ENCODE data around the gene TAS2R1. TPM values are rescaled to one million over a fixed set of nuclear protein-coding genes. Genes with fewer than 3 reads are reported as not detected.

TAS2R1 gene
- total RNA-seq, 1 experiment from 2014 or later: not detected

DNA sequence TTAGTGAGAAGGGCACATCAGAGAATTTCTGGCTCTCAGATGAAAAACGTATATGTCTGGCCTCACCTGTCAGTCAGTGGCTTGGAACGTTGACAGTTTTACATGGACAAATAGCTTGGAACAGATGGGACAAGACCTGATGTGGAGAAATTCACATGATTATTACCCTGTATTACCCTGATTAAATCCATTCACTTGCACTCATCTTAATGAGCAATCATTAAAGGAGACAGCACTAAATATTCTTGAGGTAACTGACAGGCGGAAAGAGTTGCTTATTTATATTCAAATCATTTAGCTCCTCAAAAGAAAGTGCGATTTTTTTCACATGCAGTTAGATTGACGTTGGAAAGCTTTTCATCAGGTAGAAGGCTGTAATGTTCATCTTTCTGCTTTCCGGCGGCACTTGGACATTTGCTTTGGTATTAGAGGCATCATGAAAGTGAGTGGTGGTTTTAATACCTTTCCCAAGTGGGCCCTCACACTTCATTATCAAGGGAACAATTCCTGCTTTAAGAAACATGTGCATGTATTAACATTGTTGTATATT, 11.7 kb upstream of the TAS2R1 start:
- peaks cover 7% of the 10 kb centered on the region; the same call in 1 of the 2 replicates for H3K9me3 ChIP-seq (ENCODE audit: low read length)
- intact Hi-C loops (cut with micrococcal nuclease): no loop called here
- H3K4me3 ChIP-seq (ENCODE audit: low read length): no peak overlapping the region
- H2AFZ ChIP-seq (ENCODE audit: low read length): no peak overlapping the region
- ATAC-seq: no peak
- TF ChIP-seq EZH2phosphoT487 (IDR thresholded peaks at IDR 0.05; ENCODE audit: borderline replicate concordance, low read length): no peak
- TF ChIP-seq EZH2 (IDR thresholded peaks at IDR 0.05; ENCODE audit: low read length, unreplicated experiment): no peak
- TF ChIP-seq, protein P1, sequence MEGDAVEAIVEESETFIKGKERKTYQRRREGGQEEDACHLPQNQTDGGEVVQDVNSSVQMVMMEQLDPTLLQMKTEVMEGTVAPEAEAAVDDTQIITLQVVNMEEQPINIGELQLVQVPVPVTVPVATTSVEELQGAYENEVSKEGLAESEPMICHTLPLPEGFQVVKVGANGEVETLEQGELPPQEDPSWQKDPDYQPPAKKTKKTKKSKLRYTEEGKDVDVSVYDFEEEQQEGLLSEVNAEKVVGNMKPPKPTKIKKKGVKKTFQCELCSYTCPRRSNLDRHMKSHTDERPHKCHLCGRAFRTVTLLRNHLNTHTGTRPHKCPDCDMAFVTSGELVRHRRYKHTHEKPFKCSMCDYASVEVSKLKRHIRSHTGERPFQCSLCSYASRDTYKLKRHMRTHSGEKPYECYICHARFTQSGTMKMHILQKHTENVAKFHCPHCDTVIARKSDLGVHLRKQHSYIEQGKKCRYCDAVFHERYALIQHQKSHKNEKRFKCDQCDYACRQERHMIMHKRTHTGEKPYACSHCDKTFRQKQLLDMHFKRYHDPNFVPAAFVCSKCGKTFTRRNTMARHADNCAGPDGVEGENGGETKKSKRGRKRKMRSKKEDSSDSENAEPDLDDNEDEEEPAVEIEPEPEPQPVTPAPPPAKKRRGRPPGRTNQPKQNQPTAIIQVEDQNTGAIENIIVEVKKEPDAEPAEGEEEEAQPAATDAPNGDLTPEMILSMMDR (conservative IDR thresholded peaks at IDR 0.05; ENCODE audit: low read depth, low read length): no peak
- ChIA-PET POLR2A (ENCODE audit: unreplicated experiment) (no interaction called here), CTCF (no interaction called here)
- H3K79me2 ChIP-seq (ENCODE audit: low read length): no peaks in the 10 kb centered on the region
- no peaks in the 10 kb centered on the region for H4K20me1 ChIP-seq (ENCODE audit: low read length)
- DNase-seq: no peak
- no peak overlapping the region for H3K9ac ChIP-seq (ENCODE audit: low read length)
- H3K4me2 ChIP-seq (ENCODE audit: low read length): no peak overlapping the region
- H3K27me3 ChIP-seq (ENCODE audit: low read length): no peaks in the 10 kb centered on the region
- H3F3A ChIP-seq (ENCODE audit: low read length, unreplicated experiment): no peaks in the 10 kb centered on the region
- no peaks in the 10 kb centered on the region for H3K36me3 ChIP-seq (ENCODE audit: low read depth, low read length)
- no TSS peak for BruUV-seq (replicated peaks)
- peaks cover 24% of the 10 kb centered on the region for H3K4me1 ChIP-seq (ENCODE audit: insufficient read depth, low read length)
- no peak overlapping the region for H3K27ac ChIP-seq (ENCODE audit: low read length)
- H3K9me2 ChIP-seq (replicated peaks; ENCODE audit: low read length): no peaks in the 10 kb centered on the region

DNA sequence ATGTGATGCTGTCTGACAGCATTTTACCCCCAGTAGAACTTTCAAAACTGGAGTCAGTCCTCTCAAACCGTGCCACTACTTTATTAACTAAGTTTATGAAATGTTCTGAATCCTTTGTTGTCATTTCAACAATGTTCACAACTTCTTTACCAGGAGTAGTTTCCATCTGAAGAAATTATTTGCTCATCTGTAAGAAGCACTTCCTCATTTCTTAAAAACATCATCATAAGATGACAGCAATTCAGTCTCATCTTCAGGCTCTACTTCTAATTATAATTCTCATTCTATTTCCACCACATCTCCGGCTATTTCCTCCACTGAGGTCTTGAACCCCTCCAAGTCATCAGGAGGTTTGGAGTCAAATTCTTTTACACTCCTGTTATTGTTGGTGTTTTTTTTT, 2.3 kb upstream of the TAS2R1 start:
- Histone ChIP-seq H2AFZ (ENCODE audit: low read length) (no peak overlapping the region), H3K9ac (ENCODE audit: low read length) (no peak overlapping the region), H4K20me1 (ENCODE audit: low read length) (no peaks in the 10 kb centered on the region), H3K27me3 (ENCODE audit: low read length) (no peaks in the 10 kb centered on the region), H3K9me2 (replicated peaks; ENCODE audit: low read length) (no peaks in the 10 kb centered on the region), H3K9me3 (ENCODE audit: low read length) (peaks cover 7% of the 10 kb centered on the region; the same call in 1 of the 2 replicates), H3K4me3 (ENCODE audit: low read length) (no peak overlapping the region), H3K27ac (ENCODE audit: low read length) (no peak overlapping the region), H3F3A (ENCODE audit: low read length, unreplicated experiment) (no peaks in the 10 kb centered on the region), H3K4me1 (ENCODE audit: insufficient read depth, low read length) (no peaks in the 10 kb centered on the region), H3K4me2 (ENCODE audit: low read length) (no peak overlapping the region), H3K79me2 (ENCODE audit: low read length) (no peaks in the 10 kb centered on the region), H3K36me3 (ENCODE audit: low read depth, low read length) (no peaks in the 10 kb centered on the region)
- ATAC-seq (no peak), DNase-seq (no peak)
- intact Hi-C loops (cut with micrococcal nuclease): no loop called here
- ChIA-PET POLR2A (ENCODE audit: unreplicated experiment) (no interaction called here), CTCF (no interaction called here)
- TF ChIP-seq EZH2phosphoT487 (IDR thresholded peaks at IDR 0.05; ENCODE audit: borderline replicate concordance, low read length) (no peak), EZH2 (IDR thresholded peaks at IDR 0.05; ENCODE audit: low read length, unreplicated experiment) (no peak)
- TF ChIP-seq, protein P1 (conservative IDR thresholded peaks at IDR 0.05; ENCODE audit: low read depth, low read length): no peak
- BruUV-seq (replicated peaks): no TSS peak

DNA sequence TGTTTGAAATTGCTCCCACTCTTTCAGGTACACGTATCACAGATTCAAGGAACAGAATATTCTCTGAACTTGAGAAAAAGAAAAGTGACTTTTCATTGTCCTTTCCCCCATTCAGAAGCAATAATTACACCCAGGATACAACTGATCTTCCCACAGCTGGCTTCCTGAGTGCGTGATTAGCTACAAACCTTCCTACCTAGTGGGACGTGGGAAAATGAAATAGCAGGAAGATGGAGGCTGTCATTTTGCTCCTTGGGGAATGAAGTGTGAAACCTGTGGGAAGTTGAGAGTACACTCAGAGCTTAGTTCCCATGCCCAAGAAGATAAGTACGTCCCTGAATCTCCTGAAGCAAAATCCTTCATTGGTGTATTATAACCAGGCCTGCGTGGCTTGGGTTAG, 2.6 kb downstream of the TAS2R1 start:
- Histone ChIP-seq H3K36me3 (ENCODE audit: low read depth, low read length) (no peaks in the 10 kb centered on the region), H3K4me1 (ENCODE audit: insufficient read depth, low read length) (peaks cover 10% of the 10 kb centered on the region), H3K9me3 (ENCODE audit: low read length) (no peaks in the 10 kb centered on the region), H3K27me3 (ENCODE audit: low read length) (no peaks in the 10 kb centered on the region), H3K9me2 (replicated peaks; ENCODE audit: low read length) (no peaks in the 10 kb centered on the region), H3K9ac (ENCODE audit: low read length) (no peak overlapping the region), H3K4me2 (ENCODE audit: low read length) (no peak overlapping the region), H2AFZ (ENCODE audit: low read length) (no peak overlapping the region), H3F3A (ENCODE audit: low read length, unreplicated experiment) (no peaks in the 10 kb centered on the region), H3K27ac (ENCODE audit: low read length) (no peak overlapping the region), H3K4me3 (ENCODE audit: low read length) (no peak overlapping the region), H4K20me1 (ENCODE audit: low read length) (no peaks in the 10 kb centered on the region), H3K79me2 (ENCODE audit: low read length) (no peaks in the 10 kb centered on the region)
- no TSS peak for BruUV-seq (replicated peaks)
- DNase-seq (no peak), ATAC-seq (no peak)
- POLR2A ChIA-PET (ENCODE audit: unreplicated experiment): no interaction called here
- CTCF ChIA-PET: no interaction called here
- TF ChIP-seq, protein P1 (conservative IDR thresholded peaks at IDR 0.05; ENCODE audit: low read depth, low read length): no peak
- TF ChIP-seq EZH2 (IDR thresholded peaks at IDR 0.05; ENCODE audit: low read length, unreplicated experiment) (no peak), EZH2phosphoT487 (IDR thresholded peaks at IDR 0.05; ENCODE audit: borderline replicate concordance, low read length) (no peak)
- intact Hi-C loops (cut with micrococcal nuclease): no loop called here
